Measurements from ENCODE around the gene TP73. TPM values are rescaled to one million over a fixed set of nuclear protein-coding genes. Genes with fewer than 3 reads are reported as not detected.

TP73 gene
- total and polyA plus RNA-seq, 12 donors: 0.03 to 0.58 (median 0.15) TPM; not detected in 7

DNA sequence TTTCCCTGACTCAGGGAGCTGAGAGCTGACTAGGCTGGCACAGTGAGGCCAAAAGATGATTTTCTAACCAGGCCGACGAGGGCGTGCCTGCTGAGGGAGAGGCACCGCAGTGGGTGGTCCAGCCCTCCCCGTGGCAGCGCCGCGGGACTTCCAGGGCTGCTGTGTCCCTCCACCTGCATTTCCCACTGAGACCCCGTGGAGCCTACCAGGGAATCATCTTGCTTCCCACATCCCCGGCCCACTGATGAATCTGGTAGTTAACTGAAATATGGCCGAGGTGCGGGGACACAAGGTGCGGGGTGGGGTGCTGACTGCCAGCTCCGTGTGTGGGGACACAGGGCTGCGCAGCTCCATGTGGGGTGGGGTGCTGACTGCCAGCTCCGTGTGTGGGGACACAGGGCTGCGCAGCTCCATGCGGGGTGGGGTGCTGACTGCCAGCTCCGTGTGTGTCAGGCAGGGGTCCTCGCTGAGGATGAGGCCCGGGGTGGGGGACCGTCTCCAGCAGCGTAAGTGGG, 12.9 kb upstream of the TP73 start:
- Histone ChIP-seq H3K4me1 (no peaks in the 10 kb centered on the region), H3K27me3 (no peaks in the 10 kb centered on the region), H3K4me3 (no peak overlapping the region), H3K27ac (no peak overlapping the region), H3K36me3 (peaks cover 0 to 86% (median 33%) of the 10 kb centered on the region in 9 donors), H3K9me3 (no peaks in the 10 kb centered on the region)
- intact Hi-C loops (cut with DNase I): no loop called here
- 92% methylated on average over 23 of the region's 23 CpGs for WGBS, 2 donors
- DNase-seq (no peak), ATAC-seq (no peak)
- TF ChIP-seq, protein P1, sequence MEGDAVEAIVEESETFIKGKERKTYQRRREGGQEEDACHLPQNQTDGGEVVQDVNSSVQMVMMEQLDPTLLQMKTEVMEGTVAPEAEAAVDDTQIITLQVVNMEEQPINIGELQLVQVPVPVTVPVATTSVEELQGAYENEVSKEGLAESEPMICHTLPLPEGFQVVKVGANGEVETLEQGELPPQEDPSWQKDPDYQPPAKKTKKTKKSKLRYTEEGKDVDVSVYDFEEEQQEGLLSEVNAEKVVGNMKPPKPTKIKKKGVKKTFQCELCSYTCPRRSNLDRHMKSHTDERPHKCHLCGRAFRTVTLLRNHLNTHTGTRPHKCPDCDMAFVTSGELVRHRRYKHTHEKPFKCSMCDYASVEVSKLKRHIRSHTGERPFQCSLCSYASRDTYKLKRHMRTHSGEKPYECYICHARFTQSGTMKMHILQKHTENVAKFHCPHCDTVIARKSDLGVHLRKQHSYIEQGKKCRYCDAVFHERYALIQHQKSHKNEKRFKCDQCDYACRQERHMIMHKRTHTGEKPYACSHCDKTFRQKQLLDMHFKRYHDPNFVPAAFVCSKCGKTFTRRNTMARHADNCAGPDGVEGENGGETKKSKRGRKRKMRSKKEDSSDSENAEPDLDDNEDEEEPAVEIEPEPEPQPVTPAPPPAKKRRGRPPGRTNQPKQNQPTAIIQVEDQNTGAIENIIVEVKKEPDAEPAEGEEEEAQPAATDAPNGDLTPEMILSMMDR (IDR thresholded peaks at IDR 0.05): no peak

DNA sequence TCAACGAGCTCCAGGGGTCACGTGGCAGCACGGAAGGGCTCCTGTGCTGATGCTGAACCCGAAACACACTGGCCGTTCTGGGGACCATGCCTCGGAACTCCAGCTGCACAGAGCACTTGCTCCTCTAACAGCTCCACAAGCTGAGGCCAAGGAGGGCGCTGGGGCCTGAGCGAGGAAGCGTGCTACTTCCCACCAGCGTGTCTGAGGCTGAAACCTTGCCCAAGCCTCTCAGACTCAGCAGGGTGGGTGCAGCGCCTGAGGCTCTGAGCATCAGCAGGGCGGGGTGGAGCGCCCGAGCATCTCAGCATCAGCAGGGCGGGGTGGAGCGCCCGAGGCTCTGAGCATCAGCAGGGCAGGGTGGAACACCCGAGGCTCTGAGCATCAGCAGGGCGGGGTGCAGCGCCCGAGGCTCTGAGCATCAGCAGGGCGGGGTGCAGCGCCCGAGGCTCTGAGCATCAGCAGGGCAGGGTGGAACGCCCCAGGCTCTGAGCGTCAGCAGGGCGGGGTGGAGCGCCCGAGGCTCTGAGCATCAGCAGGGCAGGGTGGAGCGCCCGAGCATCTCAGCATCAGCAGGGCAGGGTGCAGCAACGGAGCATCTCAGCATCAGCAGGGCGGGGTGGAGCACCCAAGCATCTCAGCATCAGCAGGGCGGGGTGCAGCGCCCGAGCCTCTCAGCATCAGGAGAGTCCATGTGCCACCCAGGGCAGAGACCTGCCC, 12.0 kb upstream of the TP73 start:
- peaks cover 0 to 85% (median 25%) of the 10 kb centered on the region in 9 donors for H3K36me3 ChIP-seq
- DNase-seq (no peak), ATAC-seq (no peak)
- intact Hi-C loops (cut with DNase I): no loop called here
- WGBS, 2 donors: 90 to 91% methylated on average over 36 of the region's 36 CpGs
- H3K4me1 ChIP-seq: no peaks in the 10 kb centered on the region
- H3K4me3 ChIP-seq: no peak overlapping the region
- TF ChIP-seq, protein P1 (IDR thresholded peaks at IDR 0.05): no peak
- H3K27ac ChIP-seq: no peak overlapping the region
- no peaks in the 10 kb centered on the region for H3K9me3 ChIP-seq
- H3K27me3 ChIP-seq: no peaks in the 10 kb centered on the region

DNA sequence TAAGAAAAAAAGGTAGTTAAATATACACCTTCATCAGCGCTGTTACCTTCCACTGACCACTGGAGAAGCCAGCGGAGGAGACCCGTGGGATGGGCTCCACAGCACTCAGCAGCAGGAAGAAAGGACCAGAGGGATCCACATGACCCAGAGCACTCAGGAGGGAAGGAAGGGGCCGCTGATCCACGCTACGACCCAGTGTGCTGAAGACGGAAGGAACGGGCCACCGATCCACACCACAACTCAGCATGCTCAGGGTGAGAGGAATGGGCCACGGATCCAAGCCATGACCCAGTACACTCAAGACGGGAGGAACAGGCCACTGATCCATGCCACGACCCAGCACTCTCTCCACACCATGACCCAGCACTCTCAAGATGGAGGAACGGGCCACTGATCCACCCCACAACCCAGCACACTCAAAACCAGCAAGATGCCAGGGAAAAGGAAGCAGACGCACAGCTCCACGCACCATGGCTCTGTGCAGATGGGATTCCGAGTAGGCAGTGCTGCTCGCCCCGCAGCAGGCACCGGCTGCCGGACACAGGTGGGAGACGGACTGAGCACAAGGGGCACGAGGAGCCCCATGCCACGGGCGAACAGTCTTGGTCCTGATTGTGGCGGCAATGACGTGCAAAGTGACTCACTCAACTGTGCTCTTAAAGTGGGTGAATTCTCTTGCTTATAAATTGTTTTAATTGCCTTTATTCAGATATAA, 11.1 kb upstream of the TP73 start:
- peaks cover 0 to 85% (median 23%) of the 10 kb centered on the region in 9 donors for H3K36me3 ChIP-seq
- 96 to 97% methylated on average over 26 of the region's 26 CpGs for WGBS, 2 donors
- intact Hi-C loops (cut with DNase I): no loop called here

GRCh38 chr1:3641816-3642215, 10.5 kb upstream of the TP73 start:
- Histone ChIP-seq H3K27me3 (no peaks in the 10 kb centered on the region), H3K27ac (no peak overlapping the region), H3K36me3 (peaks cover 0 to 85% (median 27%) of the 10 kb centered on the region in 9 donors), H3K9me3 (no peaks in the 10 kb centered on the region), H3K4me3 (no peak overlapping the region), H3K4me1 (no peaks in the 10 kb centered on the region)
- no peak for ATAC-seq
- TF ChIP-seq, protein P1 (IDR thresholded peaks at IDR 0.05): no peak
- 95 to 96% methylated on average over 11 of the region's 11 CpGs for WGBS, 2 donors
- intact Hi-C loops (cut with DNase I): no loop called here
- DNase-seq: no peak

More for the DNA sequence above, 11.1 kb upstream of the TP73 start:
- no peak overlapping the region for H3K4me3 ChIP-seq
- no peaks in the 10 kb centered on the region for H3K27me3 ChIP-seq
- TF ChIP-seq, protein P1 (IDR thresholded peaks at IDR 0.05): no peak
- no peak for DNase-seq
- H3K4me1 ChIP-seq: no peaks in the 10 kb centered on the region
- ATAC-seq: peak in 1 of 8 donors; percentile 25
- no peaks in the 10 kb centered on the region for H3K9me3 ChIP-seq
- no peak overlapping the region for H3K27ac ChIP-seq

All from heart right ventricle (tissue), 16 donors.